NOMO-1 (cell line): ENCODE results near the gene KCNK18.
A peak's percentile ranks its signal among the peaks of the same experiment; 100 is the strongest.
"Not testable (repeated sequence)": the region's sequence is repeated elsewhere in the genome, so short reads cannot be mapped to it uniquely, and the experiment has no call there.

ENCODE experiments used
- DNase-seq, 2 experiments: peaks; one replicate each; lab custom pipeline; 2025; ENCODE audit not compliant: unreplicated experiment in 2 of 2; lab: John Stamatoyannopoulos, UW

Gene KCNK18

GRCh38 chr10:117217196-117217761, 20.0 kb downstream of the KCNK18 start:
- no peak for DNase-seq

GRCh38 chr10:117218654-117219053, 21.4 kb downstream of the KCNK18 start:
- no peak for DNase-seq

- no peak for DNase-seq
These were observed 23.9 kb downstream of the KCNK18 start for GRCh38 chr10:117221156-117221711.

- DNase-seq: no peak
These were observed 25.3 kb downstream of the KCNK18 start for GRCh38 chr10:117222552-117222951.

GRCh38 chr10:117222976-117223692, 25.8 kb downstream of the KCNK18 start:
- DNase-seq: no peak

GRCh38 chr10:117223693-117224430, 26.6 kb downstream of the KCNK18 start:
- no peak for DNase-seq

- no peak for DNase-seq
These were observed 27.6 kb downstream of the KCNK18 start for GRCh38 chr10:117224881-117225280.

- peak; percentile 51 to 56 for DNase-seq
These were observed 29.6 kb downstream of the KCNK18 start for GRCh38 chr10:117226813-117227451.

GRCh38 chr10:117228210-117228609, 30.9 kb downstream of the KCNK18 start:
- DNase-seq: no peak

GRCh38 chr10:117230107-117230506, 32.8 kb downstream of the KCNK18 start:
- not testable (repeated sequence) for DNase-seq

GRCh38 chr10:117237401-117237991, 40.2 kb downstream of the KCNK18 start:
- peak; percentile 51 to 95 for DNase-seq

GRCh38 chr10:117239051-117239450, 41.8 kb downstream of the KCNK18 start:
- no peak for DNase-seq

GRCh38 chr10:117239721-117240620, 42.7 kb downstream of the KCNK18 start:
- no peak for DNase-seq

GRCh38 chr10:117240621-117241529, 43.6 kb downstream of the KCNK18 start, which contains the start of gene SLC18A2:
Gene SLC18A2, plus strand, starts transcription at chr10:117241114. Its CDS starts 580 bp downstream, at chr10:117241694.
- DNase-seq: no peak

- no peak for DNase-seq
These were observed 44.5 kb downstream of the KCNK18 start for GRCh38 chr10:117241541-117242462.

GRCh38 chr10:117242463-117242832, 45.2 kb downstream of the KCNK18 start:
- DNase-seq: no peak

- no peak for DNase-seq
These were observed 49.8 kb downstream of the KCNK18 start for GRCh38 chr10:117246997-117247671.
